Peyer's patch (tissue), 4 donors: Measurements from ENCODE around the gene VAMP5. TPM values are rescaled to one million over a fixed set of nuclear protein-coding genes. Genes with fewer than 3 reads are reported as not detected.
"Not testable (repeated sequence)": the region's sequence is repeated elsewhere in the genome, so short reads cannot be mapped to it uniquely, and the experiment has no call there.

Experiments used
- DNase-seq, 3 donors: peaks; one replicate each; pipeline ENCODE4 v3.0.0-alpha.2; 2017 to 2019
- H3K27ac ChIP-seq, 4 donors: fragments of 200-600 bp; sonication (generic); one replicate each; pipeline ENCODE4 v1.5.1; 2016 to 2019
- H3K27me3 ChIP-seq, 2 donors: fragments of 200-600 bp; sonication (generic); one replicate each; pipeline ENCODE4 v1.5.1; 2019
- H3K36me3 ChIP-seq, 3 donors: fragments of 200-600 bp; sonication (generic); one replicate each; pipeline ENCODE4 v1.5.1; 2016 to 2019
- H3K4me1 ChIP-seq, 4 donors: fragments of 200-600 bp; sonication (generic); one replicate each; pipeline ENCODE4 v1.5.1; 2016 to 2019
- H3K4me3 ChIP-seq, 4 donors: fragments of 200-600 bp; sonication (generic); 1 replicate in 3 of 4; 2 replicates in 1 of 4; pipeline ENCODE4 v1.5.1; 2016 to 2019; ENCODE audit warnings: mild to moderate bottlenecking in 1 of 4
- H3K9me3 ChIP-seq, 4 donors: fragments of 200-600 bp; sonication (generic); one replicate each; pipeline ENCODE4 v1.5.1; 2016 to 2019; ENCODE audit warnings: mild to moderate bottlenecking in 1 of 4
- CTCF ChIP-seq, 6 experiments: fragments of 450-650 bp in 4 of 6; fragments of 200-600 bp in 2 of 6; sonication (generic) in 1 of 6; IDR thresholded peaks; one replicate each; pipeline ENCODE4 v1.5.1; 2017 to 2019; ENCODE audit warnings: antibody characterized with exemption in 6 of 6, mild to moderate bottlenecking in 3 of 6, moderate library complexity in 1 of 6
- POLR2A ChIP-seq, 2 donors: fragments of 450-650 bp; IDR thresholded peaks; one replicate each; pipeline ENCODE4 v1.5.1; 2017; ENCODE audit warnings: antibody characterized with exemption in 2 of 2, mild to moderate bottlenecking in 2 of 2, moderate library complexity in 2 of 2
- total RNA-seq, 4 donors: library from RNA; depleted of rRNA; stranded (reverse); fragments of >200 nt; gene quantifications; one replicate each; pipeline ENCODE4 v1.1.0, GENCODE V29; 2016

Gene VAMP5
- total RNA-seq, 4 donors from 2014 or later: 6.5 to 18.2 (median 16.0) TPM

DNA sequence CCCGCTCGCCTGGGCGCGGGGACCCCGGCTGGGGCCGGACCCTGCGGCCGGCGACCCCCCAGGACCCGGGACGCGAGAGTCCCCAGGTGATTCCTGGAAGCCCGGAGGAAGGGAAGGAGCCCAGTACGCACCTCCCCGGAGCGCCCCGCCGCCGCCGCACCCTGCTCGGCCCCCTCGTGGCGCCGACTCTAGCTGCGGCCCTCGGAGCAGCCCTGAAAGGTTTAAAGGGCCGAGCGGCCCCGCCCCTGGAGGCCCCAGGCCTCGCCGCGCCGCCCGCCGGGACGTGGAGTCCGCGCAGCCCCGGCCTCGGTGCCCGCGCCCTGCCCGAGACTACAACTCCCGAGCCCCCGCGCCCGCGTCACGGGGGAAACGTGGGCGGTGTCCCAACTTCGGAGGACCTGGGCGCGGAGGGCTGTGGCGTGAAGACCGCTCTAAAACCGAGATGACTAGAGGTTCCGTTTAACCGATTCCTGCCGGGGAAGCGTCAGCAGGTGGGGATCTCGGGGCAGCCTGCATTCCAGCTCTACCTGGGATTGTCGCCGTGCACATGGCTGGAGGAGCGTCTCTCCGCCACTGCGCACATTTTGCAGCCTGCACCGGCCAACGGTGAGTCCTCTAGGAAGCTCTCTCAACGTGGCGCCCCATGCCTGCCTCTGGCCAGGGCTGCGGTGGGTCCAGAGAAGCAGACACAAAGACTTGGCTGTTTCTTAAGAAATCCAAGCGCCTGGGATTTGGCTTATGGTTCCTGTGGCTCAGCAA, 18.4 kb downstream of the VAMP5 start, which contains the start of gene TMEM150A:
Gene TMEM150A, minus strand, starts transcription at position 223 of the 759 bp plus-strand sequence. CDS start 750 bp downstream, outside the sequence.
- TF ChIP-seq POLR2A (IDR thresholded peaks at IDR 0.05) (peak; percentile 69 to 84), CTCF (IDR thresholded peaks at IDR 0.05) (peak in 5 of 6 experiments; percentile 29 to 59 (median 57))
- DNase-seq: peak; percentile 95 to 98 (median 96)
- H3K36me3 ChIP-seq: peaks cover 0 to 18% (median 0%) of the 10 kb centered on the region in 3 donors
- peaks cover 0 to 31% (median 8%) of the 10 kb centered on the region in 4 donors for H3K4me1 ChIP-seq
- H3K27me3 ChIP-seq: no peaks in the 10 kb centered on the region
- no peaks in the 10 kb centered on the region for H3K9me3 ChIP-seq
- peak within 1 kb of the TSS; percentile 74 to 94 (median 80) for H3K4me3 ChIP-seq
- peak within 1 kb of the TSS; percentile 80 to 93 (median 90) for H3K27ac ChIP-seq

DNA sequence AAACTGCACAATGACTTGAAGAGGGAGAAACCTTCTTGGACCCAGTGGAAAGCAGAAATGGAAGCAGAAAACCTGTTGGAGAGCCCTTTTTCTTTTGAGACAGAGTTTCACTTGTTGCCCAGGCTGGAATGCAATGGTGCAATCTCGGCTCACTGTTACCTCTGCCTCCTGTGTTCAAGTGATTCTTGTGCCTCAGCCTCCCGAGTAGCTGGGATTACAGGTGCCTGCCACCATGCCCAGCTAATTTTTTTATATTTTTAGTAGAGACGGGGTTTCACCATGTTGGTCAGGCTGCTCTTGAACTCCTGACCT, 19.9 kb downstream of the VAMP5 start:
- peaks cover 0 to 20% (median 0%) of the 10 kb centered on the region in 3 donors for H3K36me3 ChIP-seq
- H3K4me1 ChIP-seq: peaks cover 0 to 31% (median 8%) of the 10 kb centered on the region in 4 donors
- DNase-seq, H3K27ac ChIP-seq, H3K9me3 ChIP-seq, H3K27me3 ChIP-seq: not testable (repeated sequence)
- H3K4me3 ChIP-seq: peak overlapping the region in 2 of 4 donors; percentile 78 to 94

GRCh38 chr2:85604568-85605339, 20.5 kb downstream of the VAMP5 start:
- Histone ChIP-seq H3K4me3 (no peak overlapping the region), H3K4me1 (peaks cover 0 to 31% (median 8%) of the 10 kb centered on the region in 4 donors), H3K9me3 (no peaks in the 10 kb centered on the region), H3K36me3 (peaks cover 0 to 21% (median 0%) of the 10 kb centered on the region in 3 donors), H3K27me3 (no peaks in the 10 kb centered on the region), H3K27ac (no peak overlapping the region)
- DNase-seq: no peak
- no peak for TF ChIP-seq CTCF (IDR thresholded peaks at IDR 0.05)
- TF ChIP-seq POLR2A (IDR thresholded peaks at IDR 0.05): no peak

DNA sequence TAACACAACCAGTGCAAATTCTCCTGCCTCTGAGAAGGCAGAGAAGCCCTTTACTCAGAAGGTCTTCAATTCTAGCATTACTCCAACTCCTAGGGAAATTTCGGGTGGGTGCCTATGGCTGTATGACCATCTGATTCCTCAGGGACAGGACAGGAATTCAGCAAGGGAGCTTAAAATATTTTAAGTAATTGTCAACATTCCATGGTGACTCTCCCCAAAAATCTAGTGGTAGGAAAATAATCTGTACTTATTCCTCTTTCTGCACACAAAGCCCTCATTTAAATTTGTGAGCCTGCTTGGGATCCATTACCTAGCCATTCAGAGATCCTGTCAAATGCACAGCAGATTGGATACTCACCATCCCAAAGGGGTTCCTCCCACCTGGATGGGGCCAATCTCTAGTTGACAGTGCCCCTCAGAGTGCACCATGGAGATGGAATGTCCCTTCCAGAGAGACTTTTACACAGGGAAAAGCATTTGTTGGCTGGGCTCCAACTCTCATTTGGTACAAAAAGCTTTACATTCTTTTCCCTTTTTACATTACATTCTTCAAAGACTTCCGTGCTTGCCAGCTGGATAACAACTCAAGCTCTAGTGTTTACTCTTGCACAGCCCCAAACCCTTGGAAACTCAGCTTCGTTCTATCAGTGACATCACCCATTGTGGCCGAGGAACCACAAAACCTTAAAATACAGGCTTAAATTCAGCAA, 21.3 kb downstream of the VAMP5 start:
- Histone ChIP-seq H3K4me1 (peaks cover 0 to 36% (median 10%) of the 10 kb centered on the region in 4 donors), H3K27me3 (no peaks in the 10 kb centered on the region), H3K9me3 (no peaks in the 10 kb centered on the region), H3K4me3 (no peak overlapping the region), H3K36me3 (peaks cover 0 to 21% (median 0%) of the 10 kb centered on the region in 3 donors), H3K27ac (peak overlapping the region in 1 of 4 donors; percentile 1)
- no peak for TF ChIP-seq CTCF (IDR thresholded peaks at IDR 0.05)
- no peak for TF ChIP-seq POLR2A (IDR thresholded peaks at IDR 0.05)
- DNase-seq: no peak

DNA sequence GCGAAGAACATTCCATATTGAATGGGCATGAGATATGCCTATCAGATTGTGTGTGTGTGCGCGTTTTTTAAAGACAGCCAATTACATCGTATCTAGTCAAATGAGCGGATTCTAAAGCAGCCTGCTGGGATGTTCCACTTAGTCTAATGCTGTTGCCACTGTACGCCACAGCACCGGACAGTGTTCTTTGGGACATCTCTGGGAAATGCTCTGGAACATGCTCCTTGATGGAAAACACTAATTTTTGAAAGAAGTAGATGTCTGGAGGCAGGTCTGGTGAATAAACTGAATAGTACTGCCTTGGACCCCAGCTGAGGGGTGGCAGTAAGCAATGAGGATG, 21.9 kb downstream of the VAMP5 start:
- TF ChIP-seq CTCF (IDR thresholded peaks at IDR 0.05) (no peak), POLR2A (IDR thresholded peaks at IDR 0.05) (no peak)
- Histone ChIP-seq H3K27me3 (no peaks in the 10 kb centered on the region), H3K4me1 (peaks cover 0 to 40% (median 13%) of the 10 kb centered on the region in 4 donors), H3K27ac (peak overlapping the region in 1 of 4 donors; percentile 12), H3K4me3 (no peak overlapping the region), H3K9me3 (no peaks in the 10 kb centered on the region), H3K36me3 (peaks cover 0 to 21% (median 0%) of the 10 kb centered on the region in 3 donors)
- DNase-seq: no peak
